Progenitor cell of endocrine pancreas (in vitro differentiated cells): ENCODE measurements around the gene GABPA. TPM values are rescaled to one million over a fixed set of nuclear protein-coding genes. Genes with fewer than 3 reads are reported as not detected.
A peak's percentile ranks its signal among the peaks of the same experiment; 100 is the strongest.
"Not testable (repeated sequence)": the region's sequence is repeated elsewhere in the genome, so short reads cannot be mapped to it uniquely, and the experiment has no call there.

Source experiments
- DNase-seq: peaks from one replicate; pipeline ENCODE4 v3.0.0; 2021; ENCODE audit warnings: low spot score; ENCODE audit not compliant: unreplicated experiment
- H3K27ac Mint-ChIP-seq: 2 replicates; pipeline ENCODE4 v1.8.0; 2021; ENCODE audit warnings: mild to moderate bottlenecking, moderate library complexity, mixed read lengths
- H3K27me3 Mint-ChIP-seq: 2 replicates; pipeline ENCODE4 v1.8.0; 2021; ENCODE audit warnings: mixed read lengths
- H3K36me3 Mint-ChIP-seq: 2 replicates; pipeline ENCODE4 v1.8.0; 2022; ENCODE audit warnings: mixed read lengths; ENCODE audit not compliant: insufficient read depth
- H3K4me1 Mint-ChIP-seq: 2 replicates; pipeline ENCODE4 v1.8.0; 2021; ENCODE audit warnings: low read depth, mixed read lengths
- H3K4me3 Mint-ChIP-seq: 2 replicates; pipeline ENCODE4 v1.8.0; 2021; ENCODE audit warnings: low read depth, mild to moderate bottlenecking, moderate library complexity, mixed read lengths
- H3K9me3 Mint-ChIP-seq: 2 replicates; pipeline ENCODE4 v1.8.0; 2021; ENCODE audit warnings: low read depth, mixed read lengths
- total RNA-seq: library from RNA; stranded (reverse); gene quantifications from 2 replicates; pipeline ENCODE4 v1.2.1, GENCODE V29; 2021
- TF ChIP-seq, protein P1 (sequence below): fragments of 200-600 bp; sonication (generic); IDR thresholded peaks from one replicate; pipeline ENCODE4 v1.5.0; 2021; ENCODE audit warnings: antibody characterized with exemption, mild to moderate bottlenecking; ENCODE audit not compliant: unreplicated experiment

Gene GABPA
- total RNA-seq, 1 donor from 2014 or later: 23.5 TPM

DNA sequence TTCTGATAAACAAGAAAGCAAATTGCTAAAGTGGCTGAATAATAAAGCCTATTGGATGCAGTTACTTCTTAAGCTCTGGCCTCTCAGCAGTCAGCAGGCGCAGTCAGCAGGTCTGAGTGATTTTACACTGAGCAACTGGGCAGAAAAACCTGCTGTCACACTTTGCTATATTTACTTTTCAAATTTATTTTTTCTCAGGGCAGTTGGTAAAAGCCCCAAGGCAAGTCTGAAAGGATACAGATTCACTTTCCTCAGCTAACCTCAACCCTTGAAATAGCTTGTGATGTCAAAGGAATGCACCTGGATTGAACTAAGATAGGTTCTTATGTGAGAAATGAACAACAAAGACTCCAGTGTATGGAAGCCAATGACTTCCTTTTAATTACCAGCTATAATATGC is 34.0 kb upstream of the GABPA start:
- Mint-ChIP-seq H3K9me3 (no peaks in the 10 kb centered on the region), H3K27me3 (no peaks in the 10 kb centered on the region), H3K4me3 (no peak overlapping the region), H3K36me3 (no peaks in the 10 kb centered on the region), H3K4me1 (no peaks in the 10 kb centered on the region), H3K27ac (no peak overlapping the region)
- TF ChIP-seq, protein P1, sequence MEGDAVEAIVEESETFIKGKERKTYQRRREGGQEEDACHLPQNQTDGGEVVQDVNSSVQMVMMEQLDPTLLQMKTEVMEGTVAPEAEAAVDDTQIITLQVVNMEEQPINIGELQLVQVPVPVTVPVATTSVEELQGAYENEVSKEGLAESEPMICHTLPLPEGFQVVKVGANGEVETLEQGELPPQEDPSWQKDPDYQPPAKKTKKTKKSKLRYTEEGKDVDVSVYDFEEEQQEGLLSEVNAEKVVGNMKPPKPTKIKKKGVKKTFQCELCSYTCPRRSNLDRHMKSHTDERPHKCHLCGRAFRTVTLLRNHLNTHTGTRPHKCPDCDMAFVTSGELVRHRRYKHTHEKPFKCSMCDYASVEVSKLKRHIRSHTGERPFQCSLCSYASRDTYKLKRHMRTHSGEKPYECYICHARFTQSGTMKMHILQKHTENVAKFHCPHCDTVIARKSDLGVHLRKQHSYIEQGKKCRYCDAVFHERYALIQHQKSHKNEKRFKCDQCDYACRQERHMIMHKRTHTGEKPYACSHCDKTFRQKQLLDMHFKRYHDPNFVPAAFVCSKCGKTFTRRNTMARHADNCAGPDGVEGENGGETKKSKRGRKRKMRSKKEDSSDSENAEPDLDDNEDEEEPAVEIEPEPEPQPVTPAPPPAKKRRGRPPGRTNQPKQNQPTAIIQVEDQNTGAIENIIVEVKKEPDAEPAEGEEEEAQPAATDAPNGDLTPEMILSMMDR: no peak
- no peak for DNase-seq

DNA sequence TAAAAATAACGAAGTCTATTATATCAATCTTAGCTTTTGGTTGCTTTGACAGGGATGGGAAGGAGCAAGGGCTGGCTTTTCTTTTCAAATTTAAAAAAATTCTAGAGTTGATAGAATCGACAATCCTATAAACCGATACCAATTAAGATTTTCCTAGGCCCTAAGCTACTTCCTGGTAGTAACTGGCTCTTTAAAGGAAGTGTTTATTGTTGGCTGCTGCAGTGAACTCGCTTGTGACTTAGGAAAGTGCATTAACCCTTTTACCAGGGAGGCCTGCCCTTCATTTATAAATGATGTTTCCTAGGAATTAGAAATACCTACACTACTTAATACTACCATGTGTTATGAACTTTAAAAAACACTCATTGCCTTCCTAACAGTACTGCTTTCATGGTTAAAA is 33.2 kb upstream of the GABPA start:
- Mint-ChIP-seq H3K4me3 (no peak overlapping the region), H3K27me3 (no peaks in the 10 kb centered on the region), H3K4me1 (no peaks in the 10 kb centered on the region), H3K36me3 (no peaks in the 10 kb centered on the region), H3K27ac (no peak overlapping the region), H3K9me3 (no peaks in the 10 kb centered on the region)
- TF ChIP-seq, protein P1: no peak
- DNase-seq: no peak

DNA sequence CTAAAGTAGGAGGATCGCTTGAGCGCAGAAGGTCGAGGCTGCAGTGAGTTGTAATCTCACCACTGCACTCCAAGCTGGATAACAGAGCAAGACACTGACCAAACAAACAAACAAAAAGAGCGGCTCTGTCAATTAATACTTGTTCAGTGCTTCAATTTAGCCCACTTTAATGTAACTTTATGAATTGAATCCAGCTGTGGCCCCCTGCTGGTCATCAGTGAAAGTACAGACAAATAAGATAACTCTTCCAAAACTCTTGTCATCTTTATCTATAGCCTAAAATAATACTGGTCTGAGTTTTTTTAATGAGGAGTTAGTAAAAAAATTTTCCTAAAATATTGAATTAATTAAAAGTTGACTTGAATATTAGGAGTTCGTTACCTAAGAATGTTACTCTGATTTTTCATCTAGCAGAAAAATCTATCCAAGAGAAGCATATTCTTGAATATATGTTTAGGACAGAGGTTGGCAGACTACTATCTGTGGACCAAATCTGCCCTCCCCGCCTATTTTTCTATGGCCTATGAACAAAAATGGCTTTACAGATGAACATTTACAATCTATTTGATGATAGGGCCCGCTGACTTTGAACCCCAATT is 26.2 kb upstream of the GABPA start:
- Mint-ChIP-seq H3K4me1 (no peaks in the 10 kb centered on the region), H3K27me3 (no peaks in the 10 kb centered on the region), H3K9me3 (no peaks in the 10 kb centered on the region), H3K36me3 (no peaks in the 10 kb centered on the region), H3K27ac (no peak overlapping the region), H3K4me3 (no peak overlapping the region)
- TF ChIP-seq, protein P1: peak; percentile 95
- no peak for DNase-seq

DNA sequence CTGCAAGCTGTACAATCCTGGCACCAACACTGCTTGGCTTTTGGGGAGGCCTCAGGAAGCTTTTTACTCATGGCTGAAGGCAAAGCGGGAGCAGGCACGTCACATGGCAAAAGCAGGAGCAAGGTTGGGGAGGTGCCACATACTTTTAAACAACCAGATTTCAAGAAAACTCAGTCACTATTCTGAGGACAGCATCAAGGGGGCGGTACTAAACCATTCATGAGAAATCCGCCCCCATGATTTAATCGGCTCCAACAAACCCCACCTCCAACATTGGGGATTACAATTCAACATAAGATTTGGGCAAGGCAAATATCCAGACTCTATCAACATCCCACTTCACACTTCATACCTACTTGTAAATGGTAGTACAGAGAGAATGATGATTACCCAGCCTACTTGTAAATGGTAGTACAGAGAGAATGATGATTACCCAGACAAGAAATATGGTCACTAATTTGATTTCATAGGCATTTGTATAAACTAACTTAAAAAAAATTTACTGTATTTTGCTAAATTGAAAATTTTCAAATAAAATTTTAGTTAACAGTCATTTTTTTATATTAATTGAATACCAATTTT is 25.0 kb upstream of the GABPA start:
- Mint-ChIP-seq H3K4me1 (no peaks in the 10 kb centered on the region), H3K27me3 (no peaks in the 10 kb centered on the region), H3K36me3 (no peaks in the 10 kb centered on the region), H3K27ac (no peak overlapping the region), H3K4me3 (no peak overlapping the region), H3K9me3 (no peaks in the 10 kb centered on the region)
- DNase-seq: no peak
- TF ChIP-seq, protein P1: no peak

DNA sequence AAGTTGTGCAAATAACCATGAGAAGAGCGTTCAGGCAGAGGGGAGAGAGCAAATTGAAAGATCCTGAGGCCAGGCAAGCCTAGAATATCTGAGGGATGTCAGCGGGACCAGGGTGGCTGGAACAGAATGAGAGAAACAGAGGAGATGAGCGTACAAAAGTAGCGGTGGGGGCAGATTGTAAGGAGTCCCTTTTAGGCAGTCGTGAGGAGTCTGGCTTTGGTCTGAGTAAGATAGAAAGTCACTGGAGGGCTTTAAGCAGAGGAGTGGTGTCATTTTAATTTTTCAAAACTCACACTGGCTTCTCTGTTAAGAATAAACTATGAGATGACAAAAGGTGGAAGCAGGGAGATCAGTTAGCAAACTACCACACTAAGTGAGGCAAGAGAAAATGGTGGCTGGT is 24.2 kb upstream of the GABPA start:
- H3K27me3 Mint-ChIP-seq: no peaks in the 10 kb centered on the region
- H3K27ac Mint-ChIP-seq: peak overlapping the region; percentile 43
- no peaks in the 10 kb centered on the region for H3K9me3 Mint-ChIP-seq
- no peaks in the 10 kb centered on the region for H3K36me3 Mint-ChIP-seq
- DNase-seq: no peak
- TF ChIP-seq, protein P1: no peak
- no peak overlapping the region for H3K4me3 Mint-ChIP-seq
- no peaks in the 10 kb centered on the region for H3K4me1 Mint-ChIP-seq

DNA sequence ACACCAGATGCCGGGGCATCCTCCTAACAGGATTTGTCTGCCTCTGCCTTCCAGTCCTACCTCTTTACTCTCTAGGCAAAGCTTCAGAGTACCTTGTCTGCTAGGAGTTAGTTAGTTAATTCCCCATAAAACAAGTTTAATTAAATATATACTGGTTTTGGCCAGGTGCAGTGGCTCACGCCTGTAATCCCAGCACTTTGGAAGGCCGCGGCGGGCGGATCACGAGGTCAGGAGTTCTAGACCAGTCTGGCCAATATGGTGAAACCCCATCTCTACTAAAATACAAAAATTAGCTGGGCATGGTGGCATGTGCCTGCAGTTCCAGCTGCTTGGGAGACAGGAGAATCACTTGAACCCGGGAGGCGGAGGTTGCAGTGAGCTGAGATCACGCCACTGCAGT is 20.7 kb upstream of the GABPA start:
- H3K4me3 Mint-ChIP-seq, H3K36me3 Mint-ChIP-seq, H3K27me3 Mint-ChIP-seq, H3K4me1 Mint-ChIP-seq, DNase-seq, H3K9me3 Mint-ChIP-seq: not testable (repeated sequence)
- peak overlapping the region; percentile 55 for H3K27ac Mint-ChIP-seq
